PC-3 (cell line): ENCODE measurements around the gene SSTR5.

Source experiments
- CTCF ChIP-seq: fragments of 300-600 bp; sonication (generic); conservative IDR thresholded peaks from 2 replicates; pipeline ENCODE4 v1.5.1; 2017; ENCODE audit warnings: antibody characterized with exemption, low read depth, mild to moderate bottlenecking, low read length
- EZH2phosphoT487 ChIP-seq: fragments of 300-600 bp; sonication (generic); IDR thresholded peaks from 2 replicates; pipeline ENCODE4 v1.6.1; 2018; ENCODE audit warnings: mild to moderate bottlenecking, antibody characterized with exemption, low read length, borderline replicate concordance

- TF ChIP-seq CTCF (no peak), EZH2phosphoT487 (no peak)
Measured at GRCh38 chr16:1047801-1048200, 24.7 kb upstream of the SSTR5 start.
